ENCODE data around the gene NTM. TPM values are rescaled to one million over a fixed set of nuclear protein-coding genes. Genes with fewer than 3 reads are reported as not detected.

The NTM gene
- total RNA-seq, 4 donors from 2014 or later, result 0.40 to 3.1 (median 2.1) TPM; not detected in 1

DNA sequence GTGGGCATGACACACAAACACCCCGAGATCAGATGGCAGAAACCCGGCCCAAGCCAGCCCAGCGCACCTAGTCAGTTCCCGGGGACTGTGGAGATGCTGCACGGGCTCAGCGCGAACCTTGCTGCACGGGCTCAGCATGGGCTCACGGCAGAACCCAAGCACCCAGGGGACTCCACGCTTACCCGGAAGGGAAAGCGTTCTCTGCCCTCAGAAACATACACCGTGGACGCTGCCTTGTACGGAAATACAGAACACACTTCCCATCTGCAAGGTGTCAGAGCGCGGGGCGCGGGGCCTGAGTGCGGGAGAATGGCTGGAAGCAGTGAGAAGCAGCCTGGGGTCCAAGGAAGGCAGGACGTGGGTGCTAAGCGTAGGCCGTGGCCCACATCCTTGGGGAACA, 319.9 kb downstream of the NTM start:
- no peaks in the 10 kb centered on the region for H3K36me3 ChIP-seq
- no peak for DNase-seq
- in situ Hi-C loops (cut with MboI; ENCODE audit: low pct_ligation_motif_present in 1 of 4, low pct_unique_long_range_greater_than_20kb in 1 of 4, low sequenced_read_pairs in 3 of 4) (no loop called here), intact Hi-C loops (cut with DNase I; ENCODE audit: low total_unique reads) (no loop called here)
- H3K27ac ChIP-seq, result no peak overlapping the region
- TF ChIP-seq EP300 (IDR thresholded peaks at IDR 0.05; ENCODE audit: low read depth), result no peak
- TF ChIP-seq POLR2A (IDR thresholded peaks at IDR 0.05), result no peak
- TF ChIP-seq, protein P1, sequence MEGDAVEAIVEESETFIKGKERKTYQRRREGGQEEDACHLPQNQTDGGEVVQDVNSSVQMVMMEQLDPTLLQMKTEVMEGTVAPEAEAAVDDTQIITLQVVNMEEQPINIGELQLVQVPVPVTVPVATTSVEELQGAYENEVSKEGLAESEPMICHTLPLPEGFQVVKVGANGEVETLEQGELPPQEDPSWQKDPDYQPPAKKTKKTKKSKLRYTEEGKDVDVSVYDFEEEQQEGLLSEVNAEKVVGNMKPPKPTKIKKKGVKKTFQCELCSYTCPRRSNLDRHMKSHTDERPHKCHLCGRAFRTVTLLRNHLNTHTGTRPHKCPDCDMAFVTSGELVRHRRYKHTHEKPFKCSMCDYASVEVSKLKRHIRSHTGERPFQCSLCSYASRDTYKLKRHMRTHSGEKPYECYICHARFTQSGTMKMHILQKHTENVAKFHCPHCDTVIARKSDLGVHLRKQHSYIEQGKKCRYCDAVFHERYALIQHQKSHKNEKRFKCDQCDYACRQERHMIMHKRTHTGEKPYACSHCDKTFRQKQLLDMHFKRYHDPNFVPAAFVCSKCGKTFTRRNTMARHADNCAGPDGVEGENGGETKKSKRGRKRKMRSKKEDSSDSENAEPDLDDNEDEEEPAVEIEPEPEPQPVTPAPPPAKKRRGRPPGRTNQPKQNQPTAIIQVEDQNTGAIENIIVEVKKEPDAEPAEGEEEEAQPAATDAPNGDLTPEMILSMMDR (IDR thresholded peaks at IDR 0.05), result no peak
- no peak for TF ChIP-seq POLR2AphosphoS5 (IDR thresholded peaks at IDR 0.05)
- 92% methylated on average over 23 of the region's 23 CpGs; no CpG with 5 or more reads in 1 of the 2 donors for WGBS, 2 donors (ENCODE audit: low coverage in 1 of 2)
- H3K4me3 ChIP-seq, result no peak overlapping the region
- peaks cover 3% of the 10 kb centered on the region for H3K27me3 ChIP-seq
- no peaks in the 10 kb centered on the region for H3K9me3 ChIP-seq
- H3K4me1 ChIP-seq, result peaks cover 0 to 13% (median 6%) of the 10 kb centered on the region in 4 donors

DNA sequence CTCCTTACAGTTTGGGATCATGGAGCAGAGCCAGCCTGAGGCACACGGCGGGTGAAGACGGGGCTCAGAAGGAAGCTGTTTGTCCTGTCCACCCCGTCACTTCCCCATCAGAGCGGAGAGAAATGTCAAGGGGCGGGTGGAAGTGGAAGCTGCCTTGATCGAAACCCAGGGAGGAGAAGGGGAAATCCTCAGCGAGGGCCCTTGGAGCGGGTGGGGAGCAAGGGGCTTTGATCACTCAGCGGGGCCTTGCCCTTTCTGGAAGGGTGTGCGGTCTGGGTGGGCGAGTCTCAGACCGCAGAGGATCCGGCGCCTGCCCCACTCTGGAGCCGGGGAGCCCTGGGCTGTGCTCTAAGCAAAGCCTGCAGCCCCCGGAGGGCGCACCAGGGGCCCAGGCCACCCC, 320.4 kb downstream of the NTM start:
- DNase-seq, result no peak
- peaks cover 0 to 13% (median 6%) of the 10 kb centered on the region in 4 donors for H3K4me1 ChIP-seq
- no peaks in the 10 kb centered on the region for H3K36me3 ChIP-seq
- H3K9me3 ChIP-seq, result no peaks in the 10 kb centered on the region
- peaks cover 3% of the 10 kb centered on the region for H3K27me3 ChIP-seq
- in situ Hi-C loops (cut with MboI; ENCODE audit: low pct_ligation_motif_present in 1 of 4, low pct_unique_long_range_greater_than_20kb in 1 of 4, low sequenced_read_pairs in 3 of 4) (no loop called here), intact Hi-C loops (cut with DNase I; ENCODE audit: low total_unique reads) (no loop called here)
- TF ChIP-seq POLR2AphosphoS5 (IDR thresholded peaks at IDR 0.05), result no peak
- no peak for TF ChIP-seq POLR2A (IDR thresholded peaks at IDR 0.05)
- TF ChIP-seq, protein P1 (IDR thresholded peaks at IDR 0.05), result no peak
- no peak for TF ChIP-seq EP300 (IDR thresholded peaks at IDR 0.05; ENCODE audit: low read depth)
- H3K27ac ChIP-seq, result no peak overlapping the region
- no peak overlapping the region for H3K4me3 ChIP-seq
- 80 to 97% methylated on average over 3 to 12 of the region's 18 CpGs for WGBS, 2 donors (ENCODE audit: low coverage in 1 of 2)

DNA sequence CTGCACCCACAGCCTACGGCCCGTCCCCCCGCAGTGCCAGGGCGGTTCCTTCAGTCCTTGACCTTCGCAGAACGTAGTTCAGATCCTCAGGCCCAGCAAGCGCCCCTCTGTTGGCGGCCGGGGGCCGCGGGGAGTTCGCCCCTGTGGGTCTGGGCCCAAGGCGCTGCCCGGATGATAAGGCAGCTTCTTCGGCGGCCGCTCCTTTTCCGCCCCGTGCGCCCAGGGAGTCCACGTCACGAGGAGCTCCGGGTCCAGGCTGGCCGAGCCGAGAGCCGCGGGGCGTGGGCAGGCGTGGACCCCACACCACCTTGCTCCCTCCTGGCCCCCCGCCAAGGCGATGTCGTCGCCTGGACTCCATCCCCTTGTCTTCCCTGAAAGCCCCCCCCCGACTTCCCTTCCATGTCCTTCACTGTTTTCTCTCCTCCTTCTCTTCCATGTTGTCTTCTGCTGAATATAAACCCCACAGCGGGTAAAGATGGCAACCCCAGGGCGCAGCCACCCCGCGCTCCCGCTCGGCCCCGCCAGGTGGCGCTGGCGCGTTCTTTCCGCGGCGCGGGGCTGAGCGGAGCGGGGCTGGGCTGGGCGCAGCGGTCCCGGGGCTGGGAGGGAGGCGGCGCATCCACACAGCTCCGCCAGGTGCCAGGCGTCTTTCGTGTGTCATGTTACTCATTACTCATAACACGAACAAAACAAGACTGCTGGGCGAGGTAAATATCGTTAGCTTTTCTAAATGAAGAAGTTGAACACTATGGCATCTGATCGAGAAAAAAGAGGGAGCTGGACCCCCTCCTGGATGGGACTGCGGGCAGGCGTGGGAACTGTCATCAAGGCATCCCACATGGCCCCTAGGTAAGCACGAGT, 321.0 kb downstream of the NTM start:
- intact Hi-C loops (cut with DNase I; ENCODE audit: low total_unique reads) (no loop called here), in situ Hi-C loops (cut with MboI; ENCODE audit: low pct_ligation_motif_present in 1 of 4, low pct_unique_long_range_greater_than_20kb in 1 of 4, low sequenced_read_pairs in 3 of 4) (no loop called here)
- no peak for TF ChIP-seq EP300 (IDR thresholded peaks at IDR 0.05; ENCODE audit: low read depth)
- TF ChIP-seq POLR2A (IDR thresholded peaks at IDR 0.05), result no peak
- TF ChIP-seq, protein P1 (IDR thresholded peaks at IDR 0.05), result peak in 3 of 5 experiments; percentile 19 to 46 (median 28)
- TF ChIP-seq POLR2AphosphoS5 (IDR thresholded peaks at IDR 0.05), result no peak
- peaks cover 0 to 13% (median 6%) of the 10 kb centered on the region in 4 donors for H3K4me1 ChIP-seq
- H3K27ac ChIP-seq, result no peak overlapping the region
- no peaks in the 10 kb centered on the region for H3K36me3 ChIP-seq
- no peak overlapping the region for H3K4me3 ChIP-seq
- no peak for DNase-seq
- H3K27me3 ChIP-seq, result peaks cover 3% of the 10 kb centered on the region
- H3K9me3 ChIP-seq, result no peaks in the 10 kb centered on the region
- WGBS, 2 donors (ENCODE audit: low coverage in 1 of 2), result 31 to 67% methylated on average over 4 to 65 of the region's 65 CpGs

DNA sequence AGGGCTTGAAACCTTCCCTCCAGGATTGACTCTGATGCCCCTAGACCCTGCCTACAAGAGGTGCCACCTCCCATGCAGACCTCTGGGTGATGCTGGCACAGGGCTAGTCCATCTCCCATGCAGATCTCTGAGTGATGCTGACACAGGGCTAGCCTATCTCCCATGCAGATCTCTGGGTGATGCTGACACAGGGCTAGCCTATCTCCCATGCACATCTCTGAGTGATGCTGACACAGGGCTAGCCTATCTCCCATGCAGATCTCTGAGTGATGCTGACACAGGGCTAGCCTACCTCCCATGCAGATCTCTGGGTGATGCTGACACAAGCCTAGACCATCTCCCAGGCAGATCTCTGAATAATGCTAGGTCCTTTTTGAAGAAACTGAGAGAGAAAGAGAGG, 321.7 kb downstream of the NTM start:
- Histone ChIP-seq H3K9me3 (no peaks in the 10 kb centered on the region), H3K4me3 (no peak overlapping the region), H3K27me3 (peaks cover 3% of the 10 kb centered on the region), H3K36me3 (no peaks in the 10 kb centered on the region), H3K4me1 (peaks cover 0 to 13% (median 6%) of the 10 kb centered on the region in 4 donors), H3K27ac (no peak overlapping the region)
- in situ Hi-C loops (cut with MboI; ENCODE audit: low pct_ligation_motif_present in 1 of 4, low pct_unique_long_range_greater_than_20kb in 1 of 4, low sequenced_read_pairs in 3 of 4) (no loop called here), intact Hi-C loops (cut with DNase I; ENCODE audit: low total_unique reads) (no loop called here)
- no peak for DNase-seq
- no peak for TF ChIP-seq POLR2AphosphoS5 (IDR thresholded peaks at IDR 0.05)
- TF ChIP-seq EP300 (IDR thresholded peaks at IDR 0.05; ENCODE audit: low read depth), result no peak
- TF ChIP-seq, protein P1 (IDR thresholded peaks at IDR 0.05), result no peak
- TF ChIP-seq POLR2A (IDR thresholded peaks at IDR 0.05), result no peak

Data from transverse colon (tissue), 4 donors.